ENCODE results near the gene ABCB6.

The ABCB6 gene

DNA sequence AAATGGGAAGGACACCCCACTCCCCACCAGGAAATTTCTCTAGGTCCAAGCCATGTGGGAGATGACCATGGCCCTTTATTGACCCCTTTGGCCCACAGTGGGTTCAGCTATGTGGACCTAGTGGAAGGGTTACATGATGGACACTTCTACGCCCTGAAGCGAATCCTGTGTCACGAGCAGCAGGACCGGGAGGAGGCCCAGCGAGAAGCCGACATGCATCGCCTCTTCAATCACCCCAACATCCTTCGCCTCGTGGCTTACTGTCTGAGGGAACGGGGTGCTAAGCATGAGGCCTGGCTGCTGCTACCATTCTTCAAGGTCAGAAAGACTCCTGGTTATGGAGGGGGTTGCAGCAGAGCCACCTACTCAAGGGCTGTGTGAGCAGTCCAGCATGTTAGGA is 27.8 kb upstream of the ABCB6 start:
- TF ChIP-seq, protein P1, sequence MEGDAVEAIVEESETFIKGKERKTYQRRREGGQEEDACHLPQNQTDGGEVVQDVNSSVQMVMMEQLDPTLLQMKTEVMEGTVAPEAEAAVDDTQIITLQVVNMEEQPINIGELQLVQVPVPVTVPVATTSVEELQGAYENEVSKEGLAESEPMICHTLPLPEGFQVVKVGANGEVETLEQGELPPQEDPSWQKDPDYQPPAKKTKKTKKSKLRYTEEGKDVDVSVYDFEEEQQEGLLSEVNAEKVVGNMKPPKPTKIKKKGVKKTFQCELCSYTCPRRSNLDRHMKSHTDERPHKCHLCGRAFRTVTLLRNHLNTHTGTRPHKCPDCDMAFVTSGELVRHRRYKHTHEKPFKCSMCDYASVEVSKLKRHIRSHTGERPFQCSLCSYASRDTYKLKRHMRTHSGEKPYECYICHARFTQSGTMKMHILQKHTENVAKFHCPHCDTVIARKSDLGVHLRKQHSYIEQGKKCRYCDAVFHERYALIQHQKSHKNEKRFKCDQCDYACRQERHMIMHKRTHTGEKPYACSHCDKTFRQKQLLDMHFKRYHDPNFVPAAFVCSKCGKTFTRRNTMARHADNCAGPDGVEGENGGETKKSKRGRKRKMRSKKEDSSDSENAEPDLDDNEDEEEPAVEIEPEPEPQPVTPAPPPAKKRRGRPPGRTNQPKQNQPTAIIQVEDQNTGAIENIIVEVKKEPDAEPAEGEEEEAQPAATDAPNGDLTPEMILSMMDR (IDR thresholded peaks at IDR 0.05) = no peak
- peaks cover 59% of the 10 kb centered on the region for H3K4me1 Mint-ChIP-seq
- no peak for DNase-seq
- H3K36me3 Mint-ChIP-seq (ENCODE audit: low read depth) = peaks cover 8% of the 10 kb centered on the region
- H3K4me3 Mint-ChIP-seq = peak overlapping the region; percentile 96
- H3K27me3 Mint-ChIP-seq (ENCODE audit: low read depth, poor library complexity) = peaks cover 19% of the 10 kb centered on the region
- H3K9me3 Mint-ChIP-seq = no peaks in the 10 kb centered on the region
- H3K27ac Mint-ChIP-seq = no peak overlapping the region

DNA sequence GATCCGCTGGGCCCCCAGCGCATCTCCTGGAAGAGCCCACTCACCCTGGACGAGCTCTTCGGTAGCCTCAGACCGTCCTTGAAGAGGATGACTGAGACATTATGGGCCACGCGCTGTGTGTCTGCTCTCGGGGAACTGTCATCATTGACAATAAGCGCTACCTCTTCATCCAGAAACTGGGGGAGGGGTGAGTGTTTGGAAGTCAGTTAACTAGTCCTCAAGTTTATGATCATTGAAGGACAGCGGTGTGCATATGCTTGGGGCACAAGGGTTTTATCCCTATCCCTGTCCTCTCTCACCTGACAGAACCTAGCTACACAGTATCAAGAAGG is 27.1 kb upstream of the ABCB6 start:
- no peak for DNase-seq
- TF ChIP-seq, protein P1 (IDR thresholded peaks at IDR 0.05) = no peak
- peaks cover 58% of the 10 kb centered on the region for H3K4me1 Mint-ChIP-seq
- peak overlapping the region; percentile 96 for H3K4me3 Mint-ChIP-seq
- peak overlapping the region; percentile 98 for H3K27ac Mint-ChIP-seq
- H3K9me3 Mint-ChIP-seq = no peaks in the 10 kb centered on the region
- H3K36me3 Mint-ChIP-seq (ENCODE audit: low read depth) = peaks cover 8% of the 10 kb centered on the region
- H3K27me3 Mint-ChIP-seq (ENCODE audit: low read depth, poor library complexity) = peaks cover 12% of the 10 kb centered on the region

DNA sequence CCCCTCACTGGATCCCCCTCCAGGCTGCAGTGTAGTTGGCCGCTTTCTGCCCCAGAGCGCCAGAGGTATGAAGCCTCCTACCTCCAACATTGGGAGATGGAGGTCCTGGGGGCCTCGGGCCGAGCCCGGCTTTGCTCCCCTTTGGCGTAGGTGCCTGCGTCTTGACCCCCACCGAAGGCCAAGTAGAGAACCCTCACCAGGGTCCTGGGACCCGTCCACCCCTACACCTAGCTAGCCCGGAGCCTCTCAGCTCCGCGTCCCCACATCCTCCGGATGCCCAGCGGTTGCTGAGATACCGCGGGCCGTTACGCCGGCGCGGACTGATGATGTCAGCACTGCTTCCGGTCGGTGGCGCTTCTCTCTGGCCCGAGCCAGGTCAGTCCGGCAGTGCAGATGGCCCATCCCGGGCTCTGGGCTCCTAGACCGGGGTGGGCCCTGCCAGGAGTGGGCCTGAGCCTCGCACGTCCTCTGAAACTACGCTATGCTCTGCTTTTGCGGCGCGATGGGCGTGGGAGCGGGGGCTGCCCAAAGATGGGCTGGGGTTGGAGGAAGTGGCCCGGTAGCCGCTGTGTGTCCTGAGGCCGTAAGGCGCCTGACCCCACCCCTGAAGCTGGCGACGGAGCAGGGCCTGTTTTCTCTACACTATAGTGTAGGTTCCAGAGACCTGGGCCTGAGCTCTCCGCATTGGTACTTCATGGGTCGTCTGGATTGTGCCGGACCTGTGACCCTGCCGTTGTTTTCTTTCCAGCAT is 26.6 kb upstream of the ABCB6 start, which contains the start of the genes GLB1L and STK16:
Gene GLB1L (minus strand): TSS at position 297 of the 751 bp plus-strand sequence. CDS start 1,871 bp downstream, outside the sequence.
Gene STK16 (plus strand): TSS at position 332 of the 751 bp plus-strand sequence. CDS start 521 bp downstream, outside the sequence.
- H3K36me3 Mint-ChIP-seq (ENCODE audit: low read depth) = peaks cover 8% of the 10 kb centered on the region

DNA sequence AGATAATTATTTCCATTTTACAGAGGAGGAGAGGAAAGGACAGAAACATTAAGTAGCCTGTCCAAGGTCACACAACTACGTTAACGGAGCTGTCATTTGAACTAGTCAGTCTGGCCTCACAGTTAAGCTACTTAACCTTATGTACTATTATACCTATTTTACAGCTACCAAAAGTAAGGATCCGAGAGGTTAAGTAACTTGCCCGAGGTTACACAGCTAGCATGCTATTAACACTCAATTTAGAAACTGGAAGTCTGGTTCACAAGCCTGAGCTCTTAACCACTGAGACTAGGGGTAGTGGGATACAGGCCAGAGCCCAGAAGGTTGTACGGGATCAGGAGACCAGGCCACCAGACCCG is 26.0 kb upstream of the ABCB6 start:
- Mint-ChIP-seq H3K36me3 (ENCODE audit: low read depth) (peaks cover 8% of the 10 kb centered on the region), H3K4me1 (peaks cover 55% of the 10 kb centered on the region), H3K27me3 (ENCODE audit: low read depth, poor library complexity) (peaks cover 5% of the 10 kb centered on the region), H3K27ac (peak overlapping the region; percentile 79), H3K4me3 (peak overlapping the region; percentile 96), H3K9me3 (no peaks in the 10 kb centered on the region)
- TF ChIP-seq, protein P1 (IDR thresholded peaks at IDR 0.05) = no peak
- no peak for DNase-seq

More for the DNA sequence above, 26.6 kb upstream of the ABCB6 start, which contains the start of the genes GLB1L and STK16:
- Mint-ChIP-seq H3K4me1 (peaks cover 58% of the 10 kb centered on the region), H3K9me3 (no peaks in the 10 kb centered on the region), H3K27ac (peak within 1 kb of the TSS; percentile 98), H3K4me3 (peak within 1 kb of the TSS; percentile 96), H3K27me3 (ENCODE audit: low read depth, poor library complexity) (peaks cover 8% of the 10 kb centered on the region)
- peak; percentile 96 for DNase-seq
- TF ChIP-seq, protein P1 (IDR thresholded peaks at IDR 0.05) = no peak

DNA sequence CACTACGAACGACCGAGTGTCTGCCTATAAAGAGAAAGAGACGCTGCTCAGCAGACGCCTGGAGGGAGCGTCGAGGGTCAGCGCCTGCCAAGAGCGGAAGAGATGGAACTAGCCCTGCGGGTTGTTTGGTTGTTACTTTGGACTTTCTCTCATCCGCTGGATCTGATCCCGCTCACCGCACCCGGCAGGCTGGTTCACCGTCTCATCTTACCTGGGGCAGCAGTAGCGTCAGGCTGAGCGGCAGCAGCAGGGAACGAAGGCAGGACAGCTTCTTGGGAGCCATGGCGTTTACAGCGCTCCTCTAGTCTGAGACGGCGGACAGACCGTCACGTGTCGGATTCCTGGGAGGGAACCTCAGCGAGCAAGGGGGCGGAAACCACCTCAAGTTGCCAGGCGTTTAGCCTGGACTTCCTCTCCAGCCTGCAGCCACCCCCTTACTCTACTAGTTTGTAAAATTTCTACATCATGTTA is 24.6 kb upstream of the ABCB6 start:
- Mint-ChIP-seq H3K4me1 (peaks cover 41% of the 10 kb centered on the region), H3K27ac (peak overlapping the region; percentile 85), H3K36me3 (ENCODE audit: low read depth) (peaks cover 4% of the 10 kb centered on the region), H3K27me3 (ENCODE audit: low read depth, poor library complexity) (peaks cover 7% of the 10 kb centered on the region), H3K9me3 (no peaks in the 10 kb centered on the region), H3K4me3 (peak overlapping the region; percentile 54)
- peak; percentile 19 for DNase-seq
- TF ChIP-seq, protein P1 (IDR thresholded peaks at IDR 0.05) = no peak
